HepG2 (cell line): ENCODE measurements around the gene ENPP7. TPM values are rescaled to one million over a fixed set of nuclear protein-coding genes. Genes with fewer than 3 reads are reported as not detected.

Experiments
- ELK4 ChIP-seq: sonication (generic); formaldehyde crosslinking; IDR thresholded peaks from 2 replicates; pipeline ENCODE4 v1.9.0; 2021; ENCODE audit warnings: missing genetic modification reagents, borderline replicate concordance
- ESRRA ChIP-seq: sonication (generic); formaldehyde crosslinking; IDR thresholded peaks from 2 replicates; pipeline ENCODE4 v1.5.1; 2020; ENCODE audit warnings: mild to moderate bottlenecking, low read depth, missing genetic modification reagents
- JARID2 ChIP-seq: sonication (generic); formaldehyde crosslinking; IDR thresholded peaks from 2 replicates; pipeline ENCODE4 v1.8.1; 2023; ENCODE audit warnings: missing genetic modification reagents, inconsistent platforms; ENCODE audit not compliant: insufficient replicate concordance
- KDM6A ChIP-seq: IDR thresholded peaks from 2 replicates; pipeline ENCODE4 v1.6.1; 2016; ENCODE audit warnings: low read depth
- PAF1 ChIP-seq: IDR thresholded peaks from 2 replicates; pipeline ENCODE4 v1.6.1; 2016; ENCODE audit warnings: missing genetic modification reagents, missing compliant biosample characterization
- RBM22 ChIP-seq: fragments of 200-400 bp; formaldehyde crosslinking; optimal IDR thresholded peaks from 2 replicates; pipeline ENCODE3; 2017; ENCODE audit warnings: mild to moderate bottlenecking, low read length, moderate library complexity
- REL ChIP-seq: sonication (generic); formaldehyde crosslinking; conservative IDR thresholded peaks from 2 replicates; pipeline ENCODE4 v1.8.0; 2022; ENCODE audit warnings: mild to moderate bottlenecking, missing genetic modification reagents, moderate library complexity
- SMAD9 ChIP-seq: sonication (generic); formaldehyde crosslinking; IDR thresholded peaks from 2 replicates; pipeline ENCODE4 v1.5.1; 2020; ENCODE audit warnings: mild to moderate bottlenecking, missing genetic modification reagents
- SOX5 ChIP-seq: IDR thresholded peaks from 2 replicates; pipeline ENCODE4 v1.6.1; 2016; ENCODE audit warnings: borderline replicate concordance
- SP1 ChIP-seq, 2 experiments: fragments of 450-650 bp in 1 of 2; sonication (generic) in 1 of 2; formaldehyde crosslinking in 1 of 2; IDR thresholded peaks; 2 replicates each; pipeline versions ENCODE4 v1.4.0 to v1.6.1; 2016 to 2020; ENCODE audit warnings: missing genetic modification reagents in 1 of 2
- ZBED4 ChIP-seq: sonication (generic); formaldehyde crosslinking; IDR thresholded peaks from 2 replicates; pipeline ENCODE4 v1.4.0; 2020; ENCODE audit warnings: missing genetic modification reagents, borderline replicate concordance
- ZBTB1 ChIP-seq: sonication (generic); formaldehyde crosslinking; IDR thresholded peaks from 2 replicates; pipeline ENCODE4 v1.4.0; 2020; ENCODE audit warnings: missing genetic modification reagents, borderline replicate concordance
- ZNF12 ChIP-seq: sonication (generic); formaldehyde crosslinking; IDR thresholded peaks from 2 replicates; pipeline ENCODE4 v1.5.0; 2020; ENCODE audit warnings: missing genetic modification reagents
- ZNF24 ChIP-seq: fragments of 450-650 bp; IDR thresholded peaks from 2 replicates; pipeline ENCODE4 v1.6.1; 2017; ENCODE audit warnings: antibody characterized with exemption, mild to moderate bottlenecking
- ZNF329 ChIP-seq: sonication (generic); formaldehyde crosslinking; IDR thresholded peaks from 2 replicates; pipeline ENCODE4 v1.9.0; 2021; ENCODE audit warnings: low read depth, mild to moderate bottlenecking, missing genetic modification reagents
- ZNF775 ChIP-seq: sonication (generic); formaldehyde crosslinking; IDR thresholded peaks from 2 replicates; pipeline ENCODE4 v1.4.0; 2020; ENCODE audit warnings: missing genetic modification reagents, mild to moderate bottlenecking, moderate library complexity, borderline replicate concordance
- ZNF777 ChIP-seq: sonication (generic); formaldehyde crosslinking; IDR thresholded peaks from 2 replicates; pipeline ENCODE4 v1.4.0; 2020; ENCODE audit warnings: missing genetic modification reagents
- ZNF788 ChIP-seq: sonication (generic); formaldehyde crosslinking; IDR thresholded peaks from 2 replicates; pipeline ENCODE4 v1.5.0; 2020; ENCODE audit warnings: mild to moderate bottlenecking, missing genetic modification reagents, borderline replicate concordance
- polyA plus RNA-seq, 8 experiments: library from polyadenylated mRNA; depleted of rRNA in 3 of 8; stranded (reverse) in 7 of 8; unstranded in 1 of 8; fragments of >200 nt; fragmentation: Illumina TruSeq in 4 of 8; extraction: Trizol in 4 of 8; gene quantifications; 2 replicates each; pipeline versions ENCODE4 v1.2.1 to v1.2.3, GENCODE V29; 2011 to 2016; ENCODE audit warnings: low read depth in 4 of 8, missing spikeins in 1 of 8, mixed read lengths in 1 of 8; ENCODE audit not compliant: insufficient read depth in 1 of 8
- total RNA-seq, 5 experiments: library from RNA; depleted of rRNA; stranded (reverse); fragments of >200 nt; fragmentation: Illumina TruSeq; extraction: Trizol; gene quantifications; 2 replicates each; pipeline ENCODE4 v1.2.3, GENCODE V29; 2016; ENCODE audit warnings: low read depth in 1 of 5
- TF ChIP-seq, protein P1 (sequence below): sonication (generic); formaldehyde crosslinking; IDR thresholded peaks from 2 replicates; pipeline ENCODE4 v1.4.0; 2020; ENCODE audit warnings: missing genetic modification reagents
- TF ChIP-seq, protein P2 (sequence below): sonication (generic); formaldehyde crosslinking; IDR thresholded peaks from 2 replicates; pipeline ENCODE4 v1.8.1; 2023; ENCODE audit warnings: mild to moderate bottlenecking, inconsistent platforms, moderate library complexity, missing genetic modification reagents, borderline replicate concordance
- TF ChIP-seq, protein P3 (sequence below): sonication (generic); formaldehyde crosslinking; IDR thresholded peaks from 2 replicates; pipeline ENCODE4 v1.4.0; 2020; ENCODE audit warnings: mild to moderate bottlenecking, missing genetic modification reagents

The ENPP7 gene
- total and polyA plus RNA-seq, 2 of the 13 experiments (the other 11 are each of a cell fraction or from before 2014, with no cell fraction given): 1.1 to 2.2 TPM

- TF ChIP-seq, protein P1, sequence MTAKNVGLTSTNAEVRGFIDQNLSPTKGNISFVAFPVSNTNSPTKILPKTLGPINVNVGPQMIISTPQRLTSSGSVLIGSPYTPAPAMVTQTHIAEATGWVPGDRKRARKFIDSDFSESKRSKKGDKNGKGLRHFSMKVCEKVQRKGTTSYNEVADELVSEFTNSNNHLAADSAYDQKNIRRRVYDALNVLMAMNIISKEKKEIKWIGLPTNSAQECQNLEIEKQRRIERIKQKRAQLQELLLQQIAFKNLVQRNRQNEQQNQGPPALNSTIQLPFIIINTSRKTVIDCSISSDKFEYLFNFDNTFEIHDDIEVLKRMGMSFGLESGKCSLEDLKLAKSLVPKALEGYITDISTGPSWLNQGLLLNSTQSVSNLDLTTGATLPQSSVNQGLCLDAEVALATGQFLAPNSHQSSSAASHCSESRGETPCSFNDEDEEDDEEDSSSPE (CRISPR knock-in tag): 0 out of 2 replicates have a peak, but pooled peaks have one; percentile 18
- TF ChIP-seq ZNF775 (CRISPR knock-in tag) (no peak), SMAD9 (no peak), RBM22 (no peak), SOX5 (no peak), SP1 (IDR thresholded peaks at IDR 0.05) (no peak), SP1 (CRISPR knock-in tag; IDR thresholded peaks at IDR 0.05) (no peak), ELK4 (CRISPR knock-in tag) (no peak), REL (CRISPR knock-in tag) (no peak), ZNF12 (CRISPR knock-in tag) (no peak), PAF1 (CRISPR knock-in tag) (no peak), ESRRA (CRISPR knock-in tag) (no peak), ZBED4 (no peak), ZNF788 (CRISPR knock-in tag) (0 out of 2 replicates have a peak, but pooled peaks have one; percentile 41), ZNF777 (CRISPR knock-in tag) (peak; percentile 80), ZNF329 (CRISPR knock-in tag) (no peak), KDM6A (CRISPR knock-in tag) (no peak), ZBTB1 (peak; percentile 40; the same call in 1 of the 2 replicates), JARID2 (no peak), ZNF24 (no peak)
- TF ChIP-seq, protein P2, sequence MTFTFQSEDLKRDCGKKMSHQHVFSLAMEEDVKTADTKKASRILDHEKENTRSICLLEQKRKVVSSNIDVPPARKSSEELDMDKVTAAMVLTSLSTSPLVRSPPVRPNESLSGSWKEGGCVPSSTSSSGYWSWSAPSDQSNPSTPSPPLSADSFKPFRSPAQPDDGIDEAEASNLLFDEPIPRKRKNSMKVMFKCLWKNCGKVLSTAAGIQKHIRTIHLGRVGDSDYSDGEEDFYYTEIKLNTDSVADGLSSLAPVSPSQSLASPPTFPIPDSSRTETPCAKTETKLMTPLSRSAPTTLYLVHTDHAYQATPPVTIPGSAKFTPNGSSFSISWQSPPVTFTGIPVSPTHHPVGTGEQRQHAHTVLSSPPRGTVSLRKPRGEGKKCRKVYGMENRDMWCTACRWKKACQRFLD (CRISPR knock-in tag): no peak
- TF ChIP-seq, protein P3, sequence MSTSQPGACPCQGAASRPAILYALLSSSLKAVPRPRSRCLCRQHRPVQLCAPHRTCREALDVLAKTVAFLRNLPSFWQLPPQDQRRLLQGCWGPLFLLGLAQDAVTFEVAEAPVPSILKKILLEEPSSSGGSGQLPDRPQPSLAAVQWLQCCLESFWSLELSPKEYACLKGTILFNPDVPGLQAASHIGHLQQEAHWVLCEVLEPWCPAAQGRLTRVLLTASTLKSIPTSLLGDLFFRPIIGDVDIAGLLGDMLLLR (CRISPR knock-in tag): no peak
Observed at GRCh38 chr17:79790805-79791734, 60.3 kb downstream of the ENPP7 start (continued).
